ENCODE measurements around the gene PHOSPHO2.

DNA sequence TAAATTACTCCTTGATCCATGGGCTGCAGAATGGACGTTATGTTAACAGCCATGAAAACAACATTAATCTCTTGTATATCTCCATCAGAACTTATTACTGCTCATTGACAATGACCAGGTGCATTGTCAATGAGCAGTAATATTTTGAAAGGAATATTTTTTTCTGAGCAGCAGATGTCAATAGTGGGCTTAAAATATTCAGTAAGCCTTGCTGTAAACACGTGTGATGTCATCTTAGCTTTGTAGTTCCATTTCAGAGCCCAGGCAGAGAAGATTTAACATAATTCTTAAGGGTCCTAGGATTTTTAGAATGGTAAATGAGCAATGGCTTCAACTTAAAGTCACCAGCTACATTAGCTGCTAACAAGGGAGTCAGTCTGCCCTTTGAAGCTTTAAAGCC is 26.7 kb upstream of the PHOSPHO2 start:
- no peak for TF ChIP-seq CSRNP3 (CRISPR knock-in tag; IDR thresholded peaks at IDR 0.05)
- no peak for TF ChIP-seq SNAI2 (CRISPR knock-in tag; IDR thresholded peaks at IDR 0.05)
- TF ChIP-seq, protein P1, sequence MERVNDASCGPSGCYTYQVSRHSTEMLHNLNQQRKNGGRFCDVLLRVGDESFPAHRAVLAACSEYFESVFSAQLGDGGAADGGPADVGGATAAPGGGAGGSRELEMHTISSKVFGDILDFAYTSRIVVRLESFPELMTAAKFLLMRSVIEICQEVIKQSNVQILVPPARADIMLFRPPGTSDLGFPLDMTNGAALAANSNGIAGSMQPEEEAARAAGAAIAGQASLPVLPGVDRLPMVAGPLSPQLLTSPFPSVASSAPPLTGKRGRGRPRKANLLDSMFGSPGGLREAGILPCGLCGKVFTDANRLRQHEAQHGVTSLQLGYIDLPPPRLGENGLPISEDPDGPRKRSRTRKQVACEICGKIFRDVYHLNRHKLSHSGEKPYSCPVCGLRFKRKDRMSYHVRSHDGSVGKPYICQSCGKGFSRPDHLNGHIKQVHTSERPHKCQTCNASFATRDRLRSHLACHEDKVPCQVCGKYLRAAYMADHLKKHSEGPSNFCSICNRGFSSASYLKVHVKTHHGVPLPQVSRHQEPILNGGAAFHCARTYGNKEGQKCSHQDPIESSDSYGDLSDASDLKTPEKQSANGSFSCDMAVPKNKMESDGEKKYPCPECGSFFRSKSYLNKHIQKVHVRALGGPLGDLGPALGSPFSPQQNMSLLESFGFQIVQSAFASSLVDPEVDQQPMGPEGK (CRISPR knock-in tag; IDR thresholded peaks at IDR 0.05; ENCODE audit: borderline replicate concordance): no peak
- no peak for TF ChIP-seq POU6F1 (CRISPR knock-in tag; IDR thresholded peaks at IDR 0.05; ENCODE audit: borderline replicate concordance, low read depth)
- no peak for TF ChIP-seq ISL1 (CRISPR knock-in tag; IDR thresholded peaks at IDR 0.05)
- no peak for TF ChIP-seq BACH2 (CRISPR knock-in tag; IDR thresholded peaks at IDR 0.05; ENCODE audit: borderline replicate concordance)
- no peak for TF ChIP-seq ESRRG (CRISPR knock-in tag; IDR thresholded peaks at IDR 0.05)
- no peak for TF ChIP-seq ZC3H10 (CRISPR knock-in tag; IDR thresholded peaks at IDR 0.05)

Data from SK-N-SH treated with all-trans-retinoic acid at 6 μM for 48 hours (cell line).